ENCODE results near the gene PLCL1. TPM values are rescaled to one million over a fixed set of nuclear protein-coding genes. Genes with fewer than 3 reads are reported as not detected.

The PLCL1 gene
- total RNA-seq, 1 experiment from 2014 or later = 1.6 TPM

GRCh38 chr2:197915548-197916265 is 111.3 kb downstream of the PLCL1 start:
- Mint-ChIP-seq H3K27ac (ENCODE audit: unreplicated experiment) (no peak overlapping the region), H3K27me3 (ENCODE audit: insufficient read depth, unreplicated experiment) (no peaks in the 10 kb centered on the region), H3K4me1 (ENCODE audit: low read depth, unreplicated experiment) (peaks cover 8% of the 10 kb centered on the region), H3K36me3 (ENCODE audit: insufficient read depth, unreplicated experiment) (no peaks in the 10 kb centered on the region), H3K4me3 (ENCODE audit: unreplicated experiment) (no peak overlapping the region), H3K9me3 (ENCODE audit: unreplicated experiment) (no peaks in the 10 kb centered on the region)
- Histone ChIP-seq H3K27me3 (replicated peaks; ENCODE audit: control insufficient read depth, insufficient read depth, low read length) (no peaks in the 10 kb centered on the region), H3K36me3 (ENCODE audit: control insufficient read depth, insufficient read depth, low read length) (no peaks in the 10 kb centered on the region), H3K4me3 (ENCODE audit: low read depth, low read length) (no peak overlapping the region), H3K4me1 (no peaks in the 10 kb centered on the region), H3K9me3 (no peaks in the 10 kb centered on the region)
- no TSS peak for BruUV-seq (replicated peaks)
- POLR2A ChIA-PET = no interaction called here
- CTCF ChIA-PET = no interaction called here
- DNase-seq = no peak
- intact Hi-C loops (cut with micrococcal nuclease; ENCODE audit: unreplicated experiment) = no loop called here
- TF ChIP-seq CTCF (IDR thresholded peaks at IDR 0.05; ENCODE audit: insufficient read depth in 1 of 2, low read depth in 1 of 2, low read length in 1 of 2, severe bottlenecking in 1 of 2, unreplicated experiment in 1 of 2) = no peak

GRCh38 chr2:197919487-197919886 is 115.1 kb downstream of the PLCL1 start:
- H3K36me3 Mint-ChIP-seq (ENCODE audit: insufficient read depth, unreplicated experiment) = no peaks in the 10 kb centered on the region
- no peak overlapping the region for H3K4me3 ChIP-seq (ENCODE audit: low read depth, low read length)
- TF ChIP-seq CTCF (IDR thresholded peaks at IDR 0.05; ENCODE audit: insufficient read depth in 1 of 2, low read depth in 1 of 2, low read length in 1 of 2, severe bottlenecking in 1 of 2, unreplicated experiment in 1 of 2) = no peak
- H3K27me3 Mint-ChIP-seq (ENCODE audit: insufficient read depth, unreplicated experiment) = no peaks in the 10 kb centered on the region
- no peaks in the 10 kb centered on the region for H3K9me3 ChIP-seq
- no peaks in the 10 kb centered on the region for H3K27me3 ChIP-seq (replicated peaks; ENCODE audit: control insufficient read depth, insufficient read depth, low read length)
- no TSS peak for BruUV-seq (replicated peaks)
- H3K4me3 Mint-ChIP-seq (ENCODE audit: unreplicated experiment) = no peak overlapping the region
- intact Hi-C loops (cut with micrococcal nuclease; ENCODE audit: unreplicated experiment) = no loop called here
- H3K27ac Mint-ChIP-seq (ENCODE audit: unreplicated experiment) = no peak overlapping the region
- ChIA-PET CTCF (no interaction called here), POLR2A (no interaction called here)
- no peaks in the 10 kb centered on the region for H3K4me1 ChIP-seq
- no peak for DNase-seq
- no peaks in the 10 kb centered on the region for H3K9me3 Mint-ChIP-seq (ENCODE audit: unreplicated experiment)
- H3K36me3 ChIP-seq (ENCODE audit: control insufficient read depth, insufficient read depth, low read length) = no peaks in the 10 kb centered on the region
- H3K4me1 Mint-ChIP-seq (ENCODE audit: low read depth, unreplicated experiment) = peaks cover 8% of the 10 kb centered on the region

- Histone ChIP-seq H3K27me3 (replicated peaks; ENCODE audit: control insufficient read depth, insufficient read depth, low read length) (no peaks in the 10 kb centered on the region), H3K4me3 (ENCODE audit: low read depth, low read length) (no peak overlapping the region), H3K36me3 (ENCODE audit: control insufficient read depth, insufficient read depth, low read length) (no peaks in the 10 kb centered on the region), H3K9me3 (no peaks in the 10 kb centered on the region), H3K4me1 (no peaks in the 10 kb centered on the region)
- H3K36me3 Mint-ChIP-seq (ENCODE audit: insufficient read depth, unreplicated experiment) = no peaks in the 10 kb centered on the region
- no peak for DNase-seq
- no peaks in the 10 kb centered on the region for H3K9me3 Mint-ChIP-seq (ENCODE audit: unreplicated experiment)
- H3K27ac Mint-ChIP-seq (ENCODE audit: unreplicated experiment) = no peak overlapping the region
- intact Hi-C loops (cut with micrococcal nuclease; ENCODE audit: unreplicated experiment) = no loop called here
- no peak for TF ChIP-seq CTCF (IDR thresholded peaks at IDR 0.05; ENCODE audit: insufficient read depth in 1 of 2, low read depth in 1 of 2, low read length in 1 of 2, severe bottlenecking in 1 of 2, unreplicated experiment in 1 of 2)
- H3K4me3 Mint-ChIP-seq (ENCODE audit: unreplicated experiment) = no peak overlapping the region
- ChIA-PET CTCF (no interaction called here), POLR2A (interaction anchor here (0.5 kb wide), 1 partner anchor 408 kb away, joined by 4 read pairs; no protein-coding TSS in a partner anchor)
- peaks cover 4% of the 10 kb centered on the region for H3K4me1 Mint-ChIP-seq (ENCODE audit: low read depth, unreplicated experiment)
- H3K27me3 Mint-ChIP-seq (ENCODE audit: insufficient read depth, unreplicated experiment) = no peaks in the 10 kb centered on the region
- BruUV-seq (replicated peaks) = no TSS peak
These were observed 115.7 kb downstream of the PLCL1 start for GRCh38 chr2:197920088-197920487.
